HEK293 (cell line): Measurements from ENCODE around the gene MT2A.

ENCODE experiments used
- CTCF ChIA-PET: fragments of 350-600 bp; formaldehyde crosslinking; extraction: SDS; loops from one replicate; lab custom pipeline; 2021; ENCODE audit warnings: antibody characterized with exemption; lab: Yijun Ruan, JAX
- POLR2A ChIA-PET: fragments of 300-600 bp; formaldehyde crosslinking; extraction: SDS; loops from one replicate; lab custom pipeline; 2020; ENCODE audit warnings: antibody characterized with exemption, inconsistent platforms; lab: Yijun Ruan, JAX
- H3K27ac ChIP-seq: fragments of 200-500 bp; sonication (Bioruptor generic); 2 replicates; pipeline ENCODE4 v1.5.1; 2014; ENCODE audit warnings: low read depth, low read length, control low read depth, inconsistent platforms; ENCODE audit errors: extremely low read depth
- H3K36me3 ChIP-seq, 2 experiments: fragments of 200-500 bp in 1 of 2; sonication (Bioruptor generic) in 1 of 2; 1 replicate in 1 of 2; 2 replicates in 1 of 2; pipeline ENCODE4 v1.5.1; 2014 to 2017; ENCODE audit warnings: inconsistent platforms in 2 of 2, low read length in 2 of 2; ENCODE audit not compliant: control insufficient read depth in 2 of 2, insufficient read depth in 1 of 2
- H3K4me1 ChIP-seq: fragments of 200-500 bp; sonication (Bioruptor generic); 2 replicates; pipeline ENCODE4 v1.5.1; 2014; ENCODE audit warnings: mild to moderate bottlenecking, low read length, inconsistent platforms; ENCODE audit not compliant: control insufficient read depth, insufficient read depth
- H3K4me3 ChIP-seq: 2 replicates; pipeline ENCODE4 v1.5.1; 2011; ENCODE audit warnings: low read depth, mild to moderate bottlenecking, control low read depth, low read length, moderate library complexity
- H3K9me3 ChIP-seq: fragments of 200-500 bp; sonication (Bioruptor generic); 2 replicates; pipeline ENCODE4 v1.5.1; 2014; ENCODE audit warnings: low read depth, low read length, inconsistent platforms; ENCODE audit not compliant: control insufficient read depth, insufficient read depth
- AEBP2 ChIP-seq: fragments of 450-650 bp; formaldehyde crosslinking; IDR thresholded peaks from 2 replicates; pipeline ENCODE4 v1.5.1; 2016; ENCODE audit warnings: missing biosample characterization, missing genetic modification characterization, borderline replicate concordance
- ATF2 ChIP-seq: fragments of 450-650 bp; formaldehyde crosslinking; IDR thresholded peaks from 2 replicates; pipeline ENCODE4 v1.5.1; 2016; ENCODE audit warnings: missing biosample characterization, missing genetic modification characterization, low read depth
- PRDM10 ChIP-seq: fragments of 450-650 bp; formaldehyde crosslinking; IDR thresholded peaks from 2 replicates; pipeline ENCODE4 v1.5.1; 2016; ENCODE audit warnings: missing biosample characterization, missing genetic modification characterization
- ZBTB17 ChIP-seq: fragments of 450-650 bp; formaldehyde crosslinking; IDR thresholded peaks from 2 replicates; pipeline ENCODE4 v1.5.1; 2016; ENCODE audit warnings: missing biosample characterization, missing genetic modification characterization
- ZFHX2 ChIP-seq: fragments of 450-650 bp; formaldehyde crosslinking; conservative IDR thresholded peaks from 2 replicates; pipeline ENCODE4 v1.5.1; 2016; ENCODE audit warnings: missing biosample characterization, missing genetic modification characterization
- ZNF133 ChIP-seq: fragments of 450-650 bp; formaldehyde crosslinking; IDR thresholded peaks from 2 replicates; pipeline ENCODE4 v1.5.1; 2016; ENCODE audit warnings: missing biosample characterization, missing genetic modification characterization
- ZNF148 ChIP-seq: fragments of 450-650 bp; formaldehyde crosslinking; IDR thresholded peaks from 2 replicates; pipeline ENCODE4 v1.5.0; 2017; ENCODE audit warnings: missing biosample characterization, missing genetic modification characterization, borderline replicate concordance
- ZNF174 ChIP-seq: fragments of 450-650 bp; formaldehyde crosslinking; IDR thresholded peaks from 2 replicates; pipeline ENCODE4 v1.5.0; 2017; ENCODE audit warnings: missing biosample characterization, mild to moderate bottlenecking, missing genetic modification characterization
- ZNF239 ChIP-seq: fragments of 450-650 bp; formaldehyde crosslinking; IDR thresholded peaks from 2 replicates; pipeline ENCODE4 v1.5.1; 2016; ENCODE audit warnings: missing biosample characterization, missing genetic modification characterization
- ZNF354C ChIP-seq: fragments of 450-650 bp; formaldehyde crosslinking; IDR thresholded peaks from 2 replicates; pipeline ENCODE4 v1.5.1; 2016; ENCODE audit warnings: missing biosample characterization, missing genetic modification characterization, low read depth, borderline replicate concordance
- ZNF398 ChIP-seq: fragments of 450-650 bp; formaldehyde crosslinking; IDR thresholded peaks from 2 replicates; pipeline ENCODE4 v1.5.1; 2017; ENCODE audit warnings: missing biosample characterization, missing genetic modification characterization
- ZNF544 ChIP-seq: fragments of 450-650 bp; formaldehyde crosslinking; IDR thresholded peaks from 2 replicates; pipeline ENCODE4 v1.5.0; 2017; ENCODE audit warnings: missing biosample characterization, missing genetic modification characterization
- ZNF664 ChIP-seq: fragments of 450-650 bp; formaldehyde crosslinking; IDR thresholded peaks from 2 replicates; pipeline ENCODE4 v1.5.1; 2016; ENCODE audit warnings: missing biosample characterization, missing genetic modification characterization
- ZNF670 ChIP-seq: fragments of 450-650 bp; formaldehyde crosslinking; IDR thresholded peaks from 2 replicates; pipeline ENCODE4 v1.5.1; 2016; ENCODE audit warnings: missing biosample characterization, missing genetic modification characterization, low read depth
- ZNF707 ChIP-seq: fragments of 450-650 bp; formaldehyde crosslinking; IDR thresholded peaks from 2 replicates; pipeline ENCODE4 v1.5.1; 2016; ENCODE audit warnings: missing biosample characterization, missing genetic modification characterization

Gene MT2A

GRCh38 chr16:56653218-56653617 lies 44.8 kb downstream of the MT2A start:
- TF ChIP-seq ZNF148 (tag by site-specific recombination) (no peak), AEBP2 (tag by site-specific recombination) (no peak), ATF2 (tag by site-specific recombination) (no peak), ZNF354C (tag by site-specific recombination) (no peak), ZNF239 (tag by site-specific recombination) (no peak), ZNF398 (no peak), ZNF133 (tag by site-specific recombination) (no peak), ZFHX2 (no peak), ZNF670 (no peak), ZNF174 (tag by site-specific recombination) (no peak), ZNF707 (tag by site-specific recombination) (no peak), ZNF544 (tag by site-specific recombination) (no peak), ZNF664 (tag by site-specific recombination) (no peak), ZBTB17 (tag by site-specific recombination) (no peak), PRDM10 (tag by site-specific recombination) (no peak)
- ChIA-PET CTCF (interaction anchor here (0.6 kb wide), 1 partner anchor 25 kb away, joined by 5 read pairs; no protein-coding TSS in a partner anchor), POLR2A (no interaction called here)
- Histone ChIP-seq H3K9me3 (no peaks in the 10 kb centered on the region), H3K36me3 (no peaks in the 10 kb centered on the region), H3K4me3 (no peak overlapping the region), H3K27ac (no peak overlapping the region), H3K4me1 (no peaks in the 10 kb centered on the region; the same call in 1 of the 2 replicates)
